IPS-18c (cell line): ENCODE measurements around the gene TTLL11.
"Not testable (repeated sequence)": the region's sequence is repeated elsewhere in the genome, so short reads cannot be mapped to it uniquely, and the experiment has no call there.

Experiments
- H3K4me3 ChIP-seq: 2 replicates; pipeline ENCODE4 v1.7.0; 2013; ENCODE audit warnings: low read depth, mild to moderate bottlenecking, low read length, moderate library complexity; ENCODE audit not compliant: insufficient read depth
- H3K9me3 ChIP-seq: one replicate; pipeline ENCODE4 v1.6.1; 2013; ENCODE audit warnings: mild to moderate bottlenecking, low read length, moderate library complexity; ENCODE audit not compliant: control insufficient read depth, insufficient read depth

Gene TTLL11

GRCh38 chr9:122066680-122067079 is 26.4 kb downstream of the TTLL11 start:
- H3K4me3 ChIP-seq, H3K9me3 ChIP-seq: not testable (repeated sequence)

- Histone ChIP-seq H3K4me3 (no peak overlapping the region), H3K9me3 (no peaks in the 10 kb centered on the region)
Observed at GRCh38 chr9:122065923-122066629, 27.0 kb downstream of the TTLL11 start.

GRCh38 chr9:122060481-122060880 is 32.6 kb downstream of the TTLL11 start:
- no peaks in the 10 kb centered on the region for H3K9me3 ChIP-seq
- H3K4me3 ChIP-seq: no peak overlapping the region

GRCh38 chr9:122059955-122060324 is 33.2 kb downstream of the TTLL11 start:
- H3K9me3 ChIP-seq: no peaks in the 10 kb centered on the region

GRCh38 chr9:122059214-122059954 is 33.7 kb downstream of the TTLL11 start:
- no peaks in the 10 kb centered on the region for H3K9me3 ChIP-seq
- H3K4me3 ChIP-seq: no peak overlapping the region

More at GRCh38 chr9:122059955-122060324, 33.2 kb downstream of the TTLL11 start:
- no peak overlapping the region for H3K4me3 ChIP-seq

- H3K4me3 ChIP-seq: no peak overlapping the region
- H3K9me3 ChIP-seq: no peaks in the 10 kb centered on the region
Observed at GRCh38 chr9:122058709-122059108, 34.4 kb downstream of the TTLL11 start.

GRCh38 chr9:122058051-122058450 is 35.1 kb downstream of the TTLL11 start:
- Histone ChIP-seq H3K9me3 (no peaks in the 10 kb centered on the region), H3K4me3 (no peak overlapping the region)

- Histone ChIP-seq H3K9me3 (no peaks in the 10 kb centered on the region), H3K4me3 (no peak overlapping the region)
Observed at GRCh38 chr9:122057211-122057610, 35.9 kb downstream of the TTLL11 start.

- H3K4me3 ChIP-seq: no peak overlapping the region
- no peaks in the 10 kb centered on the region for H3K9me3 ChIP-seq
Observed at GRCh38 chr9:122056484-122056883, 36.6 kb downstream of the TTLL11 start.

- Histone ChIP-seq H3K9me3 (no peaks in the 10 kb centered on the region), H3K4me3 (no peak overlapping the region)
Observed at GRCh38 chr9:122055701-122056100, 37.4 kb downstream of the TTLL11 start.

GRCh38 chr9:122053567-122054350 is 39.3 kb downstream of the TTLL11 start:
- Histone ChIP-seq H3K4me3 (no peak overlapping the region), H3K9me3 (peaks cover 2% of the 10 kb centered on the region)

- no peak overlapping the region for H3K4me3 ChIP-seq
- H3K9me3 ChIP-seq: peaks cover 2% of the 10 kb centered on the region
Observed at GRCh38 chr9:122053064-122053463, 40.0 kb downstream of the TTLL11 start.

GRCh38 chr9:122051351-122052321 is 41.5 kb downstream of the TTLL11 start:
- Histone ChIP-seq H3K9me3 (peaks cover 2% of the 10 kb centered on the region), H3K4me3 (no peak overlapping the region)

GRCh38 chr9:122050167-122050566 is 42.9 kb downstream of the TTLL11 start:
- Histone ChIP-seq H3K4me3 (no peak overlapping the region), H3K9me3 (peaks cover 2% of the 10 kb centered on the region)

GRCh38 chr9:122042056-122042455 is 51.1 kb downstream of the TTLL11 start:
- no peaks in the 10 kb centered on the region for H3K9me3 ChIP-seq
- no peak overlapping the region for H3K4me3 ChIP-seq

GRCh38 chr9:122040561-122041242 is 52.4 kb downstream of the TTLL11 start:
- Histone ChIP-seq H3K9me3 (no peaks in the 10 kb centered on the region), H3K4me3 (no peak overlapping the region)
